GM21390 (cell line): ENCODE results near the gene OGG1.
A peak's percentile ranks its signal among the peaks of the same experiment; 100 is the strongest.
"Not testable (repeated sequence)": the region's sequence is repeated elsewhere in the genome, so short reads cannot be mapped to it uniquely, and the experiment has no call there.

Experiments
- ATAC-seq: cut with Tn5 transposase; IDR thresholded peaks from one replicate; pipeline ENCODE4 v1.9.1; 2021; ENCODE audit not compliant: unreplicated experiment

The OGG1 gene

DNA sequence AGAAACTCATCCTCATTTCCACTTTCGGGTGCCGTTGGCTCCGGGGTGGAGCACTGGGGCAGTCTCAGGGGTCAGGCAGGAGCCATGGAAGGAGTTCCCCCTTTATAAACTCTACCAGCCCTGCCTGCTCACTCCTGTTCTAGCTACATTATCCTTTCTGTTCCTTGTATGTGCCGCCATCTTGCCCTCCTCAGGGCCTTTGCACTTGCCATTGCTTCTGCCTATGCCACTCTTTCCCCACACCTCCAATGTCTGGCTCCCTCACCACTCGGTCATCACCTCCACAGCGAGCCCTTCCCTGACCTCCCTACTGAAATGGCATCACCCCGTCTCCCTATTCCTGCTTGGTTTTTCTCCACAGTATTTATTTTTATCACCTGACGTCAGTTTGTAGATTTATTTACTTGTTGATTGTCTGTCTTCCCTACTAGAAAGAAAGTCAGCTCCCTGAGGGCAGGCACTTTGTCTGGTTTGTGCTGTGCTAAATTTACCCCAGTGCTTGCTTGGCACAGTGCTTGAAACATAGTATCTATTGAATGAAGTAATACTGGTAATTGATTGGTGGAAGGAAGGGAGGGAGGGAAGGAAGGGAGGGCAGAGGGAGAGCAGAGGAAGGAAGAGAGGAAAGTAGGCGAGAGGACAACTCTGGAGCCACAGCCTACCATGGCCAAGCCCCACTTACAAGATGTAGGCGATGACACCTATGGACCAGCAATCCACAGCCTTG lies 11.2 kb downstream of the OGG1 start:
- no peak for ATAC-seq

DNA sequence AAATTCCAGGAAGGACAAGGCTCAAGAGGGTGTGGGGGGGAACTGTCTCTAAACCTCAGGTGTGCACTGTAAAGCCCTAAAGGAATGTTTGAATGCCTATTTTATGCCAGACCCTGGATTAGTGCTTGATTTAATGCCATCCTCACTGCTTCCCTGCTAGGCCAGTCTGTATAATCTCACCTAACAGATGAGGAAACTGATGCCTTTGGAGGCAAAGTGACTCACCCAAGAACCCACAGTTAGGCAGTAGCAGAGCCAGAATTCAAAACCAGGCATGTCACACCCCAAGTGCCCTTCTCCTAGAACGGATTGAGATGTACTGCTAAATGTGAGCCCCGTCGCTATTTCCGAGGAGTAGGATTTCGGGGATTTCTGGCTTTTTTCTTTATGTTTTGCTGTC lies 12.2 kb downstream of the OGG1 start:
- ATAC-seq: no peak

DNA sequence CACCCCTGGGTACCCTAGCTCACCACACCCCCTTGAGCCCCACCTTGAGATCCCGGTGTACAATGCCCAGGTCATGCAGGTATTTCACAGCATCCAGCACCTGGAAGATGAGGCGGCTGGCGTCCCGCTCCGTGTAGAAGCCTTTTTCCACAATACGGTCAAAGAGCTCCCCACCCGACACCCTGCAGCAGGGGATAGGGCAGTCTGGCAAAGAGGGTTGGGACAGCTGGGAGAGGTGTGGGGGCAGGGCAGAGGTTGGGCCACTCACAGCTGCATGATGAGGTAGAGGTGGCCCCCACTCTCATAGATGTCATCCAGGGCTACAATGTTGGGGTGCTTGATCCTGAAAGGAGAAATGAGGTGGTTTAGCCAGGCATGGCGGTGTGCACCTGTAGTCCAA lies 13.1 kb downstream of the OGG1 start:
- no peak for ATAC-seq

DNA sequence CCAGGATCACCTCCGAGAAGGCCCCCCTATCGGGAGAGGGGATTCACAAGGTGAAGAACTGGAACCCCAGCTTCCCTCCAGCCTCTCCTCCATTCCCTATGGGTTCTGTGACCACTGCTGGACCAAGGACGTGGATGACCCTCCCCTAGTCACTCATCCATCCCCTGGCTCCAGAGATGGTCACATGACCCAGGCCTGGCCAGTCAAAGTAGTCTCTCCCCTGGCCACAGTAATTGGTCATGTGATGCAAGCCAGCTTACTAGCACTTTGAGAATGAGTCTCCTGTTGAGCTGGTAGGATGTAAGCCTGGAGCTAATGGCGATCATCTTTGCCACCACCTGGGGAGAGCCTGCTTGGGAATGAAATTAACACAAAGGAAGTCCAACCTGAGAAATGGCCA lies 16.1 kb downstream of the OGG1 start:
- no peak for ATAC-seq

DNA sequence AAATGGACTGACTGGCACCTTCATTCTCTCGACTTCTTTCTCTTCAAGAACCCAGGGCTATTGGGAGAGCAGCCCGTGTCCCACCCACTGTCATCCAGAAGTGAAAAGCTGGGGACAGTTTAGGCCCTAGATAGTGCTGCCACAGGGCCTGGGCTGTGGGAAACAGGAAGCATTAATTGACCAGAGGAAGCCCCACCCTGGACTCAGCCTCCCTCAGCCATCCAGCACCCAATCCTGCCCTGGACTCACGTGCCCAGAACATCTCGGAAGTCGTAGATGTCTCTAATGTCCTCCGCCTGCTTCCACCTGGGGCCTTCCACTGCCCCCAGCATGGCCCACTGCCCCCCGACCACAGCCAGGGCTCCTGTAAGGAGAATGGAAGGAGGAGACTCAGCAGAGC lies 17.7 kb downstream of the OGG1 start:
- ATAC-seq: no peak

DNA sequence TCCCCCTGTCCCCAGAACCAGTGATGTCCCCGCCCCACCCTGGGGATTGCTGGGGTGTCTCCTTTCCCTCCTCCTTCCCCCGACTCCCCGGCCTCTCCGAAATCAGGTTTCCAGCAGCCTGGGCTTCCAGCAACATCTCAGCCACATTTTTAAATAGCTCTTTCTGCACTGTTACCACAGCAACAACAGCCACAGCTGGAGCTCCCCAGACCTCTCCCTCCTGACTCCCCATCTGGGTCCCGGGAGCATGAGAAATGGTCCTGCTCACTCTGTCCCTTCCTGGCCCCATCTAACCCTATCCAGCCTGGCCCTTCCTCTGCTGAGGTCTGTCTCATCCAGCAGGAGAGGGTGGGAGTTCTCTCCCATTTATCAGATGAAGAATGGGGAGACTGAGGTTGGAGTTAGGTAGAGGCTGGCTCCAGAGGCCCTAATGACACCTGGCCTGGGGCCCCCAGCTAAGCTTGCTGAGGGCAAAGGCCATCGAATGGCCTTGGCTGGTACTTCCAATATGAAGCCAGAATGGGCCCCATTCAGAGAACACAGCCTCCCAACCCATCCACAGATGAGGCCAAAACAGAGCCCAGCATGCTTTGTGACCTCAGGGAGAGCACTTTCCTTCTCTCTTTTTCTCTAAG lies 18.5 kb downstream of the OGG1 start:
- no peak for ATAC-seq

DNA sequence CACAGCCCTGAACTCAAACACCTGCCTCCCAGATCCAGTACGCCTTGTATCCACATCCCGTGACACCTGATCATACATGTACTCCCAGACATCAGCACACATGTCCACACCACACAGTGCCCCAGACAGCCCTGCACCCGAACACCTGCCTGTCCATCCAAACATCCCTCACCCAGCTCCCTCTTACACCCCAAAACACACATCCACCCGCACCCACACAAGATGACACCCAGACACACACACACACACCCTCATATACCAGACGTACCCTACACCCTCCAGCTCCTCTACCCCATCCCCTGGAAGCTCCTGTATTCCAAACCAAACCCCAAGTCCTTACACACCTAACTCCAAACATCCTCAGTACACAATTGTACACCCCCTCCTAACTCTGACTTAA lies 19.3 kb downstream of the OGG1 start:
- ATAC-seq: no peak

DNA sequence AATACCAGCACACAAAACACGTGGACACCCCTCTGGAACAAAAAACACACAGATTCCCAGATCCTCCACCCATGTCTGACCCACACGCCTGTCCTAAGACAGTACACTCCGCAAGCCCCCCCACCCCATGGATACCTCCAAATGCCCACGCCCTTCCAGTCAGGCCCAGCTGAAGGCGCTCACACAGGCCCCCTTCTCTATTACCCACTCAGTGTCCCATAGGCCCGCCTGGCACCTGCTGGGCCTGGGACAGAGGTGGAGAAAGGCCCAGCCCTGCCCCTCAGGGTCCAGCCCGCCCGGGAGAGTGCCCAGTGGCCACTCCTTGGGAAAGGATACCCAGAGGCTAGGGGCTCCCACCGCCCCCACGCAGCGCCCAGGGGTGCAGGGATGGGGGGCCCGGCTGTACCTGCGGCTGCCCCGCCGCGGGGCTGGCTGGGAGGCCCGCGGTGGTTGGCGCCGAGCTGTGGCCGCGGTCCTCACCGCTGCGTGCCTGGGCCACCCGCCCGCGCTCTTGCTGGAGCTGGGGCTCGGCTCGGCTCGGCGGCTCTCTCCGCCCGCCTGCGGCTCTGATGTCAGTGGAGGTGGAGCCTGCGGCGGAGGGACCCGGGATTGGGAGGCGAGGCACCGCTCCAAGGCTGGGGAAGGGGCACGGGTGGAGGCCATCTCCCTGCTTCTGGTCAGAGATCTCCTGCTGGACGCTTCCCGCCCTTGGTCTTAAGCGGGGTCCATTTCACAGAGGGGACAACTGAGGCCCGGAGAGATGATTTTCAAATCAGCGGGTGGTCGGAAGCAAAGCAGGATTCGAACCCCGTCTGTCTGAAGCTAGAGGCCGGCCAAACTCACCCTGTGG lies 19.9 kb downstream of the OGG1 start, which contains the start of gene CAMK1:
TSS of gene CAMK1 (minus strand) at position 522 of the 850 bp plus-strand sequence. CDS start 2,198 bp downstream, outside the sequence.
- peak; percentile 54 for ATAC-seq

DNA sequence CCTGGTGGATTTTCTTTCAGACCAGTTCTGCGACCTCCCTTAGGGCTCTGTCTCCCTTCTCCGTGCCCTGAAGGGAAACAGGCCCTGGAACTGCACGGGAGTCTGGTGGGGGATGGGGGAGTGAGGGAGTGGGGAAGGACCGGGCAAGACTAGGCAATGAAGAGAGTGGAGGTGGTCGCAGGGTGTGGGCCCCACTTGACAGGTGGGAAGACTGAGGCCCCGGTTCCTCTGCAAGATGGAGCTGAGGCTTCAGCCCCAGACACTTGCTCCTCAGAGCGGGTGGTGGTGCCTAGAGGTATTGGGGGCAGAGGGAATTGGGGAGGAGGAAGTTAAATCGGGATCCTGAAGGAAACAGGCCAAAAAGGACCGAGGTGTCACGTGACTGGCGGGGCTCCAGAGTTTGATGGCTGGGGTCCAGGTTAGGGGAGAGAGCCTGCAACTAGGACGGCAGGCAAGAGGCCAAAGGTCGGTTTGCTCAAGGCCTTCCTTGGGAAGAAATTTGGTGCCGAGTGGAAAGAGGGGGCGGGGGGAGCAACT lies 20.6 kb downstream of the OGG1 start:
- no peak for ATAC-seq

DNA sequence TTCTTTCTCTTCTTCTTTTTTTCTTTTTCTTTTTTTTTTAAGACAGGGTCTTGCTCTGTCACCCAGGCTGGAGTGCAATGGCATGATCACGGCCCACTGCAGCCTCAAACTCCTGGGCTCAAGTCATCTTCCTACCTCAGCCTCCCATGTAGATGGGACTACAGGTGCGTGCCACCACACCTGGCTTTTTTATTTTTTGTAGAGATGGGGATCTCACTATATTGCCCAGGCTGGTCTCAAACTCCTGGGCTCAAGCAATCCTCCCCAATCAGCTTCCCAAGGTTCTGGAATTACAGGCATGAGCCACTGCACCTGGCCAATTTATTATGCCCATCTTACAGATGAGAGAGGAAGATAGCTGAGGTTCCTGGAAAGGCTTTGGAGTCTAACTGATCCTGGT lies 21.3 kb downstream of the OGG1 start:
- not testable (repeated sequence) for ATAC-seq

DNA sequence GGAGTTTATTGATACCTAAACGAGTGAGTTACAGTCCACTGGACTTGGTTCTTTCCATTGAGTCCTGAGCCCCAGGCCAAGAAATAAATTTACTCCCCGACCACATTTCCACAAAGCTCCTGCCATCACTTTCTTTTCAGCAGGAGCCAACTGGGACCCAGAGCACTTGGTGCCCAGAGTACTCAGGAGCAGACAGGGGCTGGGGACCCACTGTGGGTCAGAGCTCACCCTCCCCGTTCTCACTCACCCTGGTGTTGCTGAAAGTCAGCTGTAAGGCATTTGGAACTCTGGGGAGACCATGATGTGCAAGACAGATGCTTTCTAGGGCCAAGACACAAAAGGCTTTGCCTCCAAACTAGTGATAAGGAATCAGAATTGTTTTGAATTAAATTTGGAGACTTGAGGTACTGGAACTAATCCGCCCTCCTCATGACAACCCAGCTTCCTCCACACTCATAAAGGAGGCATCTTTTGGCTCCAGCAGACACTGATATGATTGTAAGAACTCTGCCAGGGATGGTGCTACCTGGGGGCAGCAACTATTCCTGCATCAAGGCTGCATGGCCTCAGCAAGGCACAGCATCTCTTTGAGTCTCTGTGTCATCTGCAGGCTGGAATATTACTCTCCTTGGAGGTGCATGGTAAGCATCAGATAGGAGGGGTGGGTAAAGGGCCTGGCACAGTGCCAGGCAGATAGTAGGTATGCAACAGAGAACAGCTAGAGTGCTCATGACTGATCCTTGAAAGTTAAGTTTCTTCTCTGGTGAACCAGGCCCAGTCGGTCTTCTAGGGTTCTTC lies 27.3 kb downstream of the OGG1 start:
- ATAC-seq: no peak

DNA sequence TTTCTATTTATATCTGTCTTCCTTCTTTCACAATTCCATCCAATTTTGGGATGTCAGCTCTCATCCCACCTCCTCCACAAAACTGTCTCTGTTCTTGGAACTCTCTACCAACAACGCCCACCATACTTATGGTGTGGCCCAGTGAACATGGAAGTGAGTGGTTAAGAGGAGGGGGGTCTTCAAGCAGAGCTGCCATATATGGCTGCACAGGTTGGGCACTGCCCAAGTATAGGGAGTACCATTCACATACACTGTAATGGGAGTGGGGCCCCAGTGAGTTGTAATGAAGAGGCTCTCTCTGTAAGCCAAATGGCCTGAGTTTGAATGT lies 27.9 kb downstream of the OGG1 start:
- ATAC-seq: no peak

DNA sequence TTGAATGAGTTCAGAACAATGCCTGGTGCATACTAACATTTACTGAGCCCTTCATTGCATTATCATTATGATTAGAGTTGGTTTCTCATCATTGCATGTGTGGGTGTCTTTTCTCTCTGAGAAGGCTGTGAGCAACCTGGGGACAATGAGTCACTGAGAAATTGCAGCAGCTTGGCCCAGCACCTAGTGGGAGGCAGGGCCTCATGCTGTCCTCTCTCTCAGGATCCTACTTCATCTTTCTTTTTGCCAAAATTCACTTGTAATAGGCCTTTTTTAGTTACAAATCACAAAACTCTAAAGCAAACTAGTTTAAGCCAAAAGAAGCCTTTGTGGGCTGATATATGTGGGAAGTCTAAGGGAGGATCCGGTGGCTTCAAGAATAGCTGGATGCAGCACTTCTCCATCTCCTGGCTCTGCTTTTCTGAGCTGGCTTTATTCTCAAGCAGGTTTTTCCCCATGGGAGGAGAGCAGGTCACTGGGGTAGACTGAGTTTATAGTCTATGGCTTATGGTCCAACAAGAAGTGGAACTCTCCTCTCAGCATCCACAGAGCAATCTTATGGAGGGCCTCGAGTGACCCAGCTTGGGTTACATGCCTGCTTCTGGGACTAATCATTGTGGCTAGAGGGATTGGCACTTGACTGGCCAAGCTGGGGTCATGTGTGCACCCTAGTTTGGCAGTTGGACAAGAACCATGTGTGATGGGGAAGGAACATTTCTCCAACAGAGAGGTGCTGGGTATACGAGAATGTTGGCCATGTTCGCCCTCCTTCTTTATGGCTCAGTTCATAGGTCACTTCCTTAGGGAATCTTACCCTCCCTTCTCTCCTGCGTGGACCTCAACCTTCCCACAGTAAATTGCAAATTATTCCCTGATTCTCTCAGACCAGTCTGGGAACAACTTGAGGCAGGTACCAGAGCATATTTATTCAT lies 28.7 kb downstream of the OGG1 start:
- no peak for ATAC-seq

DNA sequence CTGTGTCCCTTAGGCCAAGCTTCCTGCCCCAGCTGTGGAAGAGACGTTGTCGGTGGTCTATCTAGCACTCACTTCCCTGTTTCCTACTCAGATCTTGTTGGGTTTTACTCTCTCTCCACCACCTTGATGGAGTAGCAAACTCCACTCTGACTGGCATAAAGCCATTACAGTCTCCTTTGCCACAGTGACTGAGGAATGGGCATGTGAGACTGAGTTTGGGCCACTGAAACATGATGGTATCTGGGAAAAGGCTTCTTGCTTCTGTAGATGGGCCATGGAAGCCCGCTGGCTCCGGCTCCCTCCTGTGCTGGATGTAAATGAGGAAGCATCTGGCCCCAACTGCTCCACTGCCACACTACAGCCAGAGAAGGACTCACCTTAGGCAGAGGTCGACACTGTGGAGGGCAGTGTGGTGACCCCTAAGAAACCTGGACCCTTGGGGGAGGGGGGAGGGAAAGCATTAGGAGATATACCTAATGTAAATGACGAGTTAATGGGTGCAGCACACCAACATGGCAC lies 29.4 kb downstream of the OGG1 start:
- no peak for ATAC-seq

DNA sequence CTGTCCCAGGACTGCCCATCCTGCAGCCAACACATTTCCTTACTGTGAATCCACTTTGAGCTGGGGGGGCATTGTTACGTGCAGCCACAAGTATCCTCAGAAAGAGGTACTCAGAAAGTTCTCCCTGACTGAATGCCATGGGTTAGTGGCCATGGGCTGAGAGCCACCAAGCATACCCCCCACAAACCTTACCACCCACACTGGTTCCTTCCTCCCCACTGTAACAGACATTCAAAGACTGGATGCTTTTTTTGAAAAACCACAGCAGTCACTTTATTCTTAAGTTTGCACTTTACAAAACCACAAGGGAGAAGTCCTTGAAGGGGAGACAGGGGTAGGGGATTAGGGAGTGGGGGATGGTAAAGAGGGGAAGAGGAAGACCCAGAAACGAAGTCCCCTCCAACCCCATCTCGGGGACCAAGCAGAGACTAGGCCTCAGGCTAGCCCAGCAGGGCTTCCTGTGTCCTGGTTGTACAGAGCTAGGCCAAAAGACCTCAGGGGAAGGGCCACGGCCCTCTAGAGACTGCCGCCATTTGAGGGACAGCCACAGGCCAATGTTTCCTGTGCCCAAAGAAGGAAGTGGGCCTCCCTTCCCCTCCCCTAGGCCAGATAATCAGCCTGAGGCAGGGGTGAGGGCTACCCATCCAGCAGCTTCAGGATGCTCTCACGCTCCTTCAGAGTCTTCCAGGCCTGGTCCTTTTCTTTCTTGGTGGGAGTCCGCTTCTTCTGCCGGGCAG lies 30.1 kb downstream of the OGG1 start:
- ATAC-seq: peak; percentile 59

DNA sequence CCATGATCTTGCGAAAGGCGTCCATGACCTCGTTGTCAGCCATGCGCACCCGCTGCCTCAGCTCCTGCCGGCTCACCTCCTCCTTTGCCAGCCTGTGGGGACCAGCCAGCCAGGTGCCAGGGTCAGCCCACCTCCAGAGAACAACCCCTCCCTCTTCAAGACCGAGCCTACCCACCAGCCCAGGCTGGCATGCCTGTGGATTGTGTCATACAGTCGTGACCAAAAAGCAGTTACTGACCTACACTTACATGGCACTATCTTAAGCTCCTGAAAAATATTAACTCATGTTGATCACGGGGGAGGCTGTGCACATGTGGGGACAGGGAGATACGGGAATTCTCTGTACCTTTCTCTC lies 30.7 kb downstream of the OGG1 start:
- no peak for ATAC-seq

DNA sequence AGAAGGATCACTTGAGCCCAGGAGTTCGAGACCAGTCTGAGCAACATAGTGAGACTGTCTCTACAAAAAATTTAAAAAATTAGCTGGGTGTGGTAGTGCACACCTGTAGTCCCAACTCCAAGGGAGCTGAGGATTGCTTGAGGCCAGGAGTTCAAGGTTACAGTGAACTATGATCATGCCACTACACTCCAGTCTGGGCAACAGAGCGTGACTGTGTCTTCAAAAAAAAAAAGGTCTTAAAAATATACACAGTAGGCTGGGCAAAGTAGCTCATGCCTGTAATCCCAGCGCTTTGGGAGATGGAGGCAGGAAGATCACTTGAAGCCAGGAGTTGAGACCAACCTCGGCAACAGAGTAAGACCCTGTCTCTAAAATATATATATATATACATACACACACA lies 31.2 kb downstream of the OGG1 start:
- ATAC-seq: no peak

DNA sequence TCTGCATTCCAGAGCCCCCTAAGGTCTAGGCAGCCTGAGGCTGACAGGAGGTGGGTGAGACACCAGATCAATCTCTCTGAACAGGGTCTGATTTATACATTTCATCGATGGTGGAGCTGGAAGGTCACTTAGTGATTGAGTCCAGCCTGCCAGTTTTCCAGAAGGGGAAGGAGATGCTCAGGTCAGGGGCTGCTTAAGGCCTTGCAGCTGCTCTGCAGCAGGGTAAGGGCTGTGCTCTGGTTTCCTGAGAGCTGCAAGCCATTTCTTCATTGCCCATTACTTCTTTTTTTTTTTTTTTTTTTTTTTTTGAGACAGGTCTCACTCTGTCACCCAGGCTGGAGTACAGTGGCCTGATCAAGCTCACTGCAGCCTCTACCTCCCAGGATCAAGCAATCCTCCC lies 31.8 kb downstream of the OGG1 start:
- ATAC-seq: no peak

DNA sequence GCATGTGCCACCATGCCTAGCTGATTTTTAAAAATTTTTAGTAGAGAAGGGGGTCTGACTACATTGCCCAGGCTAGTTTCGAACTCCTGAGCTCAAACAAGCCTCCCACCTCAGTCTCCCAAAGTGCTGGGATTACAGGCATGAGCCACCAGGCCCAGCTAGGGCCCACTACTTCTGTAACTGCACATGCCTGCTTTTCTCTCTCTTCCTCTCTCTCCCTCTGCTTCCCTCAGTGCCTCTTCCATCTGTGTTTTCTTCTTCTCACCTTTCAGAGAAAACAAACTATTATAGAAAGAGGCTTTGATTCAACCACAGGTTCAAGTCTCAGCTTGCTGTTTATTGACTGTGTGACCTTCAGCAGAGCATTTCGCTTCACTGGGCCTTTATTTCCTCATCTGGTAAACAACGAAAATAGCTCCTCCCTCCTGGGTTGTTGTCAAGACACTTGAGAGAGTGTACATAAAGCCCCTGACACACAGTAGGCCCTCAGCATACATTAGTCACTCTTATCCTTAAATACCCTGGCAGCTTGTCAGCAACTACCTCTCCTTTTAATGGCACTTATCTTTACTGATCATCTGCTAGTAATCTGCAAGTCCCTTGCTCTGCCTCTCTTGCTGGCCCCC lies 32.3 kb downstream of the OGG1 start:
- no peak for ATAC-seq
